ENCODE measurements around the gene PTPRR.

The PTPRR gene

DNA sequence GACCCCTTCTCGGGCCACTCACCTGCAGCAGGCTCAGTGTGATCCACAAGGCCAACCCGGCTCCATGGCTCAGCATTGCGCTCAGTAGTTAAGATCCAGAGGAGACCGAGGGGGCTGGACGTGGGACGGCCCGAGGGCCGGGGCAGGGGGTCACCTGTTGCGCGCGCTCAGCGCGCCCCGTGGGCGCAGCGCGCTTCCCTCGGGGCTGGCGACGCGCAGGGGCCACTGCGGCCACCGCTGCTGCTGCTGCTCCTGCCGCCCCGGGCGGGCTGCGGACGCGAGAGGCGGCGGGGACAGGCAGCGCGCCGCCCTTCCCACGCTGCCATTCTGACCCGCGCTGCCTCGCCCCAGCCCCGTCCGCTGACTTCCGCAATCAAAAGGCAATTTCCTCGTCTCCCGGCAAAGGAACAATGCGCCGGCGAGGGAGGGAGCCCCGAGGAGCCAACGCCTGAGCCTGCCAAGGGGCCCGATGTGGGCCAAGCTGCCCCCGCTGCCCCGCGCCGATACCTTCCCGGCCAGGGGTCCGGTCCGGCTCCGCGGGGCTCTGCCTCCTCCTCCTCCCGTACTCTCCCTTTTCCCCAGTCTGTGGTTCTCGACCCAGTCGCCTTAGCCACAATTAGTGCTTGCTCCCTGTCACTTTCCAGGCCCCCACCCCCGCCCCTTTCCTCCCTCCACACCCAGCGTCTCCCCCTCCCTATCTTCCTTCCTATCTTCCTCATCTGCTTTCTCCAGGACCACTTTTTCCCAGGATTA lies 310.6 kb downstream of the PTPRR start:
- peak; percentile 39 for DNase-seq (ENCODE audit: extremely low spot score)
- CTCF ChIA-PET, result no interaction called here

DNA sequence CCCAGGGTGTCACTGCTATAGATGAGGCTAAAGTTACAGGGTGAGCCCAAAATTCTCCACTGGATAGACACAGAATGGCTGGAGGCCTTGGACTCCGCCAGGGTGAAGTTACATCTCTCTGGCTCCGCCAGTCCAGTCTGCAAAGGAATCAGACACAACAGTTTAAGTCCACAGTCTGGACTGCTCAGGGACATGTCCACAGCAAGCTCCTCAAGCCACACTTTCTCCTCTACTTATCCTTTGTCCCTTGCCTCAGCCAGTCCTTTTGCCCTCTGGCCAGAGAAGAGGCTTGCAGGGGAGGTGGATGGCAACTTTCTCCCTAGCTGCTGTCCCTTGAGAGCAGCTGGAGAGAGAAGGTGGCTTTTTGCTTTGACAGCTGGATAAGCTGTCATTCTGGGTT lies 311.3 kb downstream of the PTPRR start:
- ChIA-PET CTCF (no interaction called here), POLR2A (no interaction called here)
- TF ChIP-seq HDGF (IDR thresholded peaks at IDR 0.05; ENCODE audit: borderline replicate concordance) (no peak), NFRKB (IDR thresholded peaks at IDR 0.05) (no peak), SP1 (IDR thresholded peaks at IDR 0.05) (no peak), LEF1 (IDR thresholded peaks at IDR 0.05; ENCODE audit: borderline replicate concordance) (no peak), TARDBP (IDR thresholded peaks at IDR 0.05) (no peak), BHLHE40 (IDR thresholded peaks at IDR 0.05; ENCODE audit: borderline replicate concordance) (no peak), ELF4 (IDR thresholded peaks at IDR 0.05) (no peak), SUZ12 (IDR thresholded peaks at IDR 0.05) (no peak), FOXA1 (IDR thresholded peaks at IDR 0.05) (no peak), CTBP1 (IDR thresholded peaks at IDR 0.05; ENCODE audit: borderline replicate concordance) (no peak), ZNF384 (IDR thresholded peaks at IDR 0.05) (no peak), FOXK2 (IDR thresholded peaks at IDR 0.05) (no peak), L3MBTL2 (conservative IDR thresholded peaks at IDR 0.05) (no peak), PKNOX1 (IDR thresholded peaks at IDR 0.05) (no peak), FOXM1 (IDR thresholded peaks at IDR 0.05; ENCODE audit: borderline replicate concordance) (no peak), ARNT (IDR thresholded peaks at IDR 0.05) (no peak)
- DNase-seq (ENCODE audit: extremely low spot score), result peak; percentile 10

More for the DNA sequence above, 310.6 kb downstream of the PTPRR start:
- TF ChIP-seq SP1 (IDR thresholded peaks at IDR 0.05) (no peak), ARNT (IDR thresholded peaks at IDR 0.05) (no peak), ZNF384 (IDR thresholded peaks at IDR 0.05) (no peak), NFRKB (IDR thresholded peaks at IDR 0.05) (no peak), SUZ12 (IDR thresholded peaks at IDR 0.05) (no peak)
- POLR2A ChIA-PET, result no interaction called here

GRCh38 chr12:70608184-70608583 lies 312.4 kb downstream of the PTPRR start:
- POLR2A ChIA-PET, result no interaction called here
- CTCF ChIA-PET, result no interaction called here
- TF ChIP-seq BHLHE40 (IDR thresholded peaks at IDR 0.05; ENCODE audit: borderline replicate concordance) (no peak), TARDBP (IDR thresholded peaks at IDR 0.05) (no peak), PKNOX1 (IDR thresholded peaks at IDR 0.05) (no peak), FOXA1 (IDR thresholded peaks at IDR 0.05) (no peak), SP1 (IDR thresholded peaks at IDR 0.05) (no peak), NFRKB (IDR thresholded peaks at IDR 0.05) (no peak), ZNF384 (IDR thresholded peaks at IDR 0.05) (no peak), LEF1 (IDR thresholded peaks at IDR 0.05; ENCODE audit: borderline replicate concordance) (no peak), HDGF (IDR thresholded peaks at IDR 0.05; ENCODE audit: borderline replicate concordance) (no peak), FOXK2 (IDR thresholded peaks at IDR 0.05) (no peak)
- DNase-seq (ENCODE audit: extremely low spot score), result no peak

DNA sequence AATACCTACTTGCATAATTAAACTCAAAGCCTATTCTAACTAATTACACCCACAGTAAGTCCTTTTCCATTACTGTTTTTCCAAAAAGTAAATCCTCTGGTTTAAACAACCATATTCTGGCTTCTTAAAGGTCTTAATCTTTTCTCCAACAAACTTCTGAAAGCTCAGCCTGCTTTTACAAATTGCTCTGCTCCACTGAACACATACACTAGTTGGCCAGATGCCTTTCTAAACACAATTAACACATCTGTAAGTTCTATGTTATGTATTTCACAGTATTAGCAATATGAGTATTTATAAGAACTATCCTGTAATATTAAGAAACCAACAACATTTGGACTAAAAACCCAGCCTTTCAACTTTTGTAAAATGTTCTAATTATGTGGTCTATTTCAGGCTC lies 313.4 kb downstream of the PTPRR start:
- ChIA-PET POLR2A (no interaction called here), CTCF (no interaction called here)
- no peak for DNase-seq (ENCODE audit: extremely low spot score)
- TF ChIP-seq FOXK2 (IDR thresholded peaks at IDR 0.05), result no peak
- no peak for TF ChIP-seq ELF4 (IDR thresholded peaks at IDR 0.05)
- TF ChIP-seq CTBP1 (IDR thresholded peaks at IDR 0.05; ENCODE audit: borderline replicate concordance), result no peak
- TF ChIP-seq TARDBP (IDR thresholded peaks at IDR 0.05), result no peak
- TF ChIP-seq BHLHE40 (IDR thresholded peaks at IDR 0.05; ENCODE audit: borderline replicate concordance), result no peak
- TF ChIP-seq SUZ12 (IDR thresholded peaks at IDR 0.05), result no peak
- TF ChIP-seq NFRKB (IDR thresholded peaks at IDR 0.05), result no peak
- TF ChIP-seq ZNF384 (IDR thresholded peaks at IDR 0.05), result no peak
- TF ChIP-seq L3MBTL2 (conservative IDR thresholded peaks at IDR 0.05), result no peak
- no peak for TF ChIP-seq PKNOX1 (IDR thresholded peaks at IDR 0.05)
- no peak for TF ChIP-seq ARNT (IDR thresholded peaks at IDR 0.05)
- no peak for TF ChIP-seq HDGF (IDR thresholded peaks at IDR 0.05; ENCODE audit: borderline replicate concordance)
- no peak for TF ChIP-seq LEF1 (IDR thresholded peaks at IDR 0.05; ENCODE audit: borderline replicate concordance)
- TF ChIP-seq FOXA1 (IDR thresholded peaks at IDR 0.05), result no peak
- TF ChIP-seq FOXM1 (IDR thresholded peaks at IDR 0.05; ENCODE audit: borderline replicate concordance), result no peak
- TF ChIP-seq SP1 (IDR thresholded peaks at IDR 0.05), result no peak

- no peak for DNase-seq (ENCODE audit: extremely low spot score)
- ChIA-PET POLR2A (no interaction called here), CTCF (interaction anchor here (0.6 to 0.7 kb wide), 2 partner anchors 42 to 56 kb away, joined by 6 read pairs; no protein-coding TSS in a partner anchor)
- TF ChIP-seq ARNT (IDR thresholded peaks at IDR 0.05) (no peak), LEF1 (IDR thresholded peaks at IDR 0.05; ENCODE audit: borderline replicate concordance) (no peak), TARDBP (IDR thresholded peaks at IDR 0.05) (no peak), CTBP1 (IDR thresholded peaks at IDR 0.05; ENCODE audit: borderline replicate concordance) (no peak), ZNF384 (IDR thresholded peaks at IDR 0.05) (no peak), BHLHE40 (IDR thresholded peaks at IDR 0.05; ENCODE audit: borderline replicate concordance) (no peak), HDGF (IDR thresholded peaks at IDR 0.05; ENCODE audit: borderline replicate concordance) (no peak), FOXA1 (IDR thresholded peaks at IDR 0.05) (no peak), PKNOX1 (IDR thresholded peaks at IDR 0.05) (no peak), L3MBTL2 (conservative IDR thresholded peaks at IDR 0.05) (no peak), SP1 (IDR thresholded peaks at IDR 0.05) (no peak)
Measured at GRCh38 chr12:70605976-70606375, 314.6 kb downstream of the PTPRR start.

All from HEK293T (cell line).